Regular cardiac myocyte (primary cell): ENCODE data around the gene MPP4. TPM values are rescaled to one million over a fixed set of nuclear protein-coding genes. Genes with fewer than 3 reads are reported as not detected.

Source experiments
- total RNA-seq: library from RNA; depleted of rRNA; stranded (reverse); fragments of >200 nt; gene quantifications from 2 replicates; pipeline ENCODE4 v1.2.3, GENCODE V29; 2014

Gene MPP4
- total RNA-seq, result 8.7 and 9.8 TPM in 2 replicates

GRCh38 chr2:201698588-201699226, at the start of gene MPP4:
Gene MPP4, minus strand, starts transcription at chr2:201698644. Its CDS starts 4,690 bp downstream, at chr2:201693954.

GRCh38 chr2:201643216-201643890, 55.1 kb downstream of the MPP4 start, which contains the start of gene TMEM237:
Gene TMEM237, minus strand, starts transcription at chr2:201643503. Its CDS starts 103 bp downstream, at chr2:201643400.

Other genes starting within 250 kb of the MPP4 start
- 54.4 and 61.9 TPM in 2 replicates for gene TRAK2, start 247.2 kb downstream of the MPP4 start, total RNA-seq
- gene STRADB, start 246.9 kb downstream of the MPP4 start, total RNA-seq, result 50.2 and 59.5 TPM in 2 replicates
- 61.2 and 71.7 TPM in 2 replicates for gene TMEM237, start 55.1 kb downstream of the MPP4 start, total RNA-seq
- gene ALS2, start 82.3 kb upstream of the MPP4 start, total RNA-seq, result 36.4 and 37.6 TPM in 2 replicates
- 0.56 and 0.77 TPM in 2 replicates for gene CDK15, start 107.9 kb upstream of the MPP4 start, total RNA-seq